Esophagus (tissue), 2 donors: ENCODE measurements around the gene HNRNPD. TPM values are rescaled to one million over a fixed set of nuclear protein-coding genes. Genes with fewer than 3 reads are reported as not detected.
"Not testable (repeated sequence)": the region's sequence is repeated elsewhere in the genome, so short reads cannot be mapped to it uniquely, and the experiment has no call there.

ENCODE experiments used
- H3K27ac ChIP-seq, 2 donors: one replicate each; pipeline ENCODE4 v1.5.1; 2013; ENCODE audit warnings: low read depth in 2 of 2, mild to moderate bottlenecking in 2 of 2, inconsistent platforms in 1 of 2, low read length in 1 of 2, moderate library complexity in 1 of 2
- H3K27me3 ChIP-seq, 2 donors: one replicate each; pipeline ENCODE4 v1.6.1; 2013; ENCODE audit warnings: low read length in 2 of 2, control low read depth in 1 of 2, mild to moderate bottlenecking in 1 of 2; ENCODE audit not compliant: insufficient read depth in 2 of 2, control insufficient read depth in 1 of 2
- H3K36me3 ChIP-seq, 2 donors: one replicate each; pipeline ENCODE4 v1.6.1; 2013; ENCODE audit warnings: low read length in 1 of 2; ENCODE audit not compliant: control insufficient read depth in 2 of 2, insufficient read depth in 2 of 2
- H3K4me1 ChIP-seq, 2 donors: one replicate each; pipeline ENCODE4 v1.6.1; 2013; ENCODE audit warnings: low read length in 1 of 2; ENCODE audit not compliant: control insufficient read depth in 2 of 2, insufficient read depth in 2 of 2
- H3K4me3 ChIP-seq, 2 donors: one replicate each; pipeline ENCODE4 v1.5.1; 2013; ENCODE audit warnings: low read length in 2 of 2, mild to moderate bottlenecking in 2 of 2, low read depth in 1 of 2, moderate library complexity in 1 of 2
- H3K9me3 ChIP-seq, 2 donors: one replicate each; pipeline ENCODE4 v1.6.1; 2013; ENCODE audit warnings: mild to moderate bottlenecking in 2 of 2, low read depth in 1 of 2, low read length in 1 of 2, moderate library complexity in 1 of 2; ENCODE audit not compliant: control insufficient read depth in 2 of 2, insufficient read depth in 1 of 2
- WGBS, 2 donors: extraction: QIAGEN DNeasy Blood & Tissue Kit; methylation state at CpG; one replicate each; pipeline ENCODE4 v1.1.7; 2013; 5-methylcytosine and 5-hydroxymethylcytosine counted together
- polyA plus RNA-seq, 2 donors: library from polyadenylated mRNA; stranded (reverse); fragments of 200-250 nt; gene quantifications; one replicate each; pipeline ENCODE4 v1.2.3, GENCODE V29; 2013
- donor health status: healthy with polysubstance abuse.
- donor health status: Bipolar disorder and iron deficiency.

HNRNPD gene
- polyA plus RNA-seq, 2 donors, result 126 to 156 TPM

GRCh38 chr4:82380344-82380743 is 6.6 kb upstream of the HNRNPD start:
- Histone ChIP-seq H3K4me1 (peaks cover 5 to 8% of the 10 kb centered on the region in 2 donors), H3K9me3 (no peaks in the 10 kb centered on the region), H3K36me3 (no peaks in the 10 kb centered on the region), H3K27me3 (no peaks in the 10 kb centered on the region), H3K4me3 (no peak overlapping the region), H3K27ac (no peak overlapping the region)
- 56 to 66% methylated on average over 9 of the region's 9 CpGs for WGBS, 2 donors

GRCh38 chr4:82376109-82376508 is 2.3 kb upstream of the HNRNPD start:
- no peaks in the 10 kb centered on the region for H3K36me3 ChIP-seq
- WGBS, 2 donors, result 61 to 69% methylated on average over 4 of the region's 4 CpGs
- no peak overlapping the region for H3K27ac ChIP-seq
- H3K27me3 ChIP-seq, result no peaks in the 10 kb centered on the region
- no peak overlapping the region for H3K4me3 ChIP-seq
- H3K9me3 ChIP-seq, result no peaks in the 10 kb centered on the region
- H3K4me1 ChIP-seq, result peaks cover 5 to 8% of the 10 kb centered on the region in 2 donors

GRCh38 chr4:82373486-82373815 is 340 bp downstream of the HNRNPD start:
- 0% methylated on average over 48 to 50 of the region's 50 CpGs for WGBS, 2 donors
- Histone ChIP-seq H3K4me1 (peaks cover 0 to 3% of the 10 kb centered on the region in 2 donors), H3K4me3 (peak overlapping the region; percentile 76 to 94), H3K27me3 (no peaks in the 10 kb centered on the region), H3K9me3 (no peaks in the 10 kb centered on the region), H3K27ac (peak overlapping the region; percentile 91 to 99), H3K36me3 (no peaks in the 10 kb centered on the region)

- H3K36me3 ChIP-seq, result no peaks in the 10 kb centered on the region
- peaks cover 0 to 3% of the 10 kb centered on the region in 2 donors for H3K4me1 ChIP-seq
- peak overlapping the region; percentile 76 to 94 for H3K4me3 ChIP-seq
- peak overlapping the region; percentile 91 to 99 for H3K27ac ChIP-seq
- WGBS, 2 donors, result 0 to 1% methylated on average over 32 to 37 of the region's 37 CpGs
- no peaks in the 10 kb centered on the region for H3K27me3 ChIP-seq
- no peaks in the 10 kb centered on the region for H3K9me3 ChIP-seq
Measured at GRCh38 chr4:82372517-82373485, 990 bp downstream of the HNRNPD start.

GRCh38 chr4:82371497-82371896 is 2.3 kb downstream of the HNRNPD start:
- Histone ChIP-seq H3K4me3 (peak overlapping the region; percentile 42 to 76), H3K4me1 (peaks cover 0 to 3% of the 10 kb centered on the region in 2 donors), H3K36me3 (peaks cover 0 to 2% of the 10 kb centered on the region in 2 donors), H3K9me3 (no peaks in the 10 kb centered on the region), H3K27ac (no peak overlapping the region), H3K27me3 (no peaks in the 10 kb centered on the region)
- 1% methylated on average over 8 of the region's 8 CpGs for WGBS, 2 donors

GRCh38 chr4:82367438-82368097 is 6.2 kb downstream of the HNRNPD start:
- Histone ChIP-seq H3K27ac (peak overlapping the region in 1 of 2 donors; percentile 4), H3K27me3 (no peaks in the 10 kb centered on the region), H3K36me3 (peaks cover 0 to 5% of the 10 kb centered on the region in 2 donors), H3K9me3 (no peaks in the 10 kb centered on the region), H3K4me1 (no peaks in the 10 kb centered on the region), H3K4me3 (no peak overlapping the region)
- WGBS, 2 donors, result 40 to 45% methylated on average over 5 of the region's 5 CpGs

- H3K4me3 ChIP-seq, H3K27me3 ChIP-seq, H3K27ac ChIP-seq, H3K9me3 ChIP-seq, H3K36me3 ChIP-seq, H3K4me1 ChIP-seq: not testable (repeated sequence)
- 88 to 92% methylated on average over 11 of the region's 11 CpGs for WGBS, 2 donors
Measured at GRCh38 chr4:82366431-82366830, 7.4 kb downstream of the HNRNPD start.

GRCh38 chr4:82363896-82364487 is 9.8 kb downstream of the HNRNPD start:
- Histone ChIP-seq H3K4me3 (no peak overlapping the region), H3K9me3 (no peaks in the 10 kb centered on the region), H3K27me3 (no peaks in the 10 kb centered on the region), H3K36me3 (peaks cover 0 to 5% of the 10 kb centered on the region in 2 donors), H3K4me1 (no peaks in the 10 kb centered on the region), H3K27ac (no peak overlapping the region)
- WGBS, 2 donors, result 61 to 73% methylated on average over 4 of the region's 4 CpGs

GRCh38 chr4:82362565-82362964 is 11.2 kb downstream of the HNRNPD start:
- Histone ChIP-seq H3K27ac (no peak overlapping the region), H3K27me3 (no peaks in the 10 kb centered on the region), H3K9me3 (no peaks in the 10 kb centered on the region), H3K4me3 (no peak overlapping the region), H3K36me3 (peaks cover 0 to 7% of the 10 kb centered on the region in 2 donors), H3K4me1 (no peaks in the 10 kb centered on the region)
- WGBS, 2 donors, result 61 to 65% methylated on average over 9 of the region's 9 CpGs
